Measurements from ENCODE around the gene PLXNB2. TPM values are rescaled to one million over a fixed set of nuclear protein-coding genes. Genes with fewer than 3 reads are reported as not detected.

Gene PLXNB2
- total RNA-seq, 2 experiments from 2014 or later, result 6.3 to 8.3 TPM

DNA sequence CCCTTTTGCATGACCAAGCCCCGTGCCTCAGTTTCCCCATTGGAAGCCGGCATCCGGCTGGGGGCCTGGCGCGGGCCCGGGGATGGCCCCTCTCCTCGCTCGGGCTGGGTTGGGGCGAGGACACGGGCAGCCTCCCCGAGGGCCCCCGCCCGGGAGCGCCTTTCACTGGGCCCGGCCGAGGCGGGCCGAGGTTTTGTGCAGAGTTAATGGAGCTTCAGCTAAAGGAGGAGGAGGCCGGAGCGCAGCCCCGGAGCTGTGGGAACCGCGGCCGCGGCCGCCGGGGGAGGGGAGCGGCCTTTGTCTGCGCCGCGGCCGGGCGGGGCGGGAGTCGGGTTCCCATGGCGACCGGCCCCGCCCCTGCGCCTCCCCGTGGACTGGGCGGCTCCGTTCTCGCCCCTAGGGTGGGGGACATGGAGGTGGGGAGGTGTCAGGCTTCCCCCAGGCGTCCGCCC lies 35.9 kb downstream of the PLXNB2 start:
- no peaks in the 10 kb centered on the region for H3K27me3 Mint-ChIP-seq
- intact Hi-C loops (cut with micrococcal nuclease), result loop anchor here (5.0 kb wide), 1 partner anchor 351 kb away; no protein-coding TSS in a partner anchor
- H3K36me3 Mint-ChIP-seq, result no peaks in the 10 kb centered on the region
- H3K27ac Mint-ChIP-seq, result no peak overlapping the region
- CTCF ChIA-PET, result interaction anchor here (0.9 to 1.4 kb wide), 3 partner anchors 36 to 349 kb away, joined by 3 to 4 read pairs (median 3); partner anchors contain the start of gene PLXNB2
- POLR2A ChIA-PET, result interaction anchor here (1.9 kb wide), 1 partner anchor 20 kb away, joined by 4 read pairs; the partner anchor contains the start of gene HDAC10
- H3K4me1 Mint-ChIP-seq (ENCODE audit: low read depth), result peaks cover 8% of the 10 kb centered on the region
- H3K9me3 Mint-ChIP-seq, result no peaks in the 10 kb centered on the region
- DNase-seq, result peak; percentile 67
- no peak overlapping the region for H3K4me3 Mint-ChIP-seq

DNA sequence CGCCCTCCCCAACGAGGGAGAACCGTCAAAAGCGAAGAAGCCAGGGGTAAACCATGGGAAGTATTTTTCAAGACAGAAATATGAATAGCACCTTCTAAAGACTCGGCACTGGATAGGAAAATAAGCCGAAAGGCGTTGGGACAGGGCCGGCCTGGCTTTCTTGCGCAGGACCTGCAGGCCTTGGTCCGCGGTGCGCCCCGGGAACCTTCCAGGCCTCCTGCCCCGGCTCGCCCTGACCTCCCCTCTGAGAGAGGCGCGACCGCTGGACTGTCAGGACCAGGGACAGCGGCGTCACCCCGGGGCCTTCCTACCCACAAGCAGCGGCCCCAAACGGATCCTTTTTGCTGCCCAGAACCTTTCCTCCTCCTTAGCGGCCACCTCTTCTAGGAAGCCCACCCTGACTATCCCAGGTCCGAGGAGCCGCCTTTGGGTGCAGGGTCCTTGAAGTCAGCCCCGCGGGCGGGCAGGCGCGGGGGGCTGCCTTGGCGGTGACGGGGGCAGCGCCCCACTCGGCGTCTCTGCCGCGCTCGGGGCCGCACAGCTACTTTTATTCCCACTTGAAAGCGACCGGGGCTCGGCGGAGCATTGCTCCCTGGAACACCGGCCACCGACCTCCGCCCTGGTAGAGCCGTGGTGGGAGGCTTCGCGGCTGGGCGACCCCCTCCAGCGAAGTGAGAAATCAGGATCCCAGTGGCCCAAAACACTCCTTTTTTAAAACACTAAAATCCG lies 36.6 kb downstream of the PLXNB2 start:
- Mint-ChIP-seq H3K27me3 (no peaks in the 10 kb centered on the region), H3K27ac (no peak overlapping the region), H3K4me3 (peak overlapping the region; percentile 64), H3K36me3 (no peaks in the 10 kb centered on the region), H3K9me3 (no peaks in the 10 kb centered on the region), H3K4me1 (ENCODE audit: low read depth) (peaks cover 8% of the 10 kb centered on the region)
- CTCF ChIA-PET, result interaction anchor here (1.1 to 1.5 kb wide), 3 partner anchors 36 to 226 kb away, joined by 3 to 4 read pairs (median 3); partner anchors contain the start of gene PLXNB2
- peak; percentile 81 for DNase-seq
- POLR2A ChIA-PET, result interaction anchor here (1.9 kb wide), 1 partner anchor 19 kb away, joined by 4 read pairs; the partner anchor contains the start of gene HDAC10
- intact Hi-C loops (cut with micrococcal nuclease), result loop anchor here (1.0 to 5.0 kb wide), 2 partner anchors 71 to 351 kb away; no protein-coding TSS in a partner anchor

DNA sequence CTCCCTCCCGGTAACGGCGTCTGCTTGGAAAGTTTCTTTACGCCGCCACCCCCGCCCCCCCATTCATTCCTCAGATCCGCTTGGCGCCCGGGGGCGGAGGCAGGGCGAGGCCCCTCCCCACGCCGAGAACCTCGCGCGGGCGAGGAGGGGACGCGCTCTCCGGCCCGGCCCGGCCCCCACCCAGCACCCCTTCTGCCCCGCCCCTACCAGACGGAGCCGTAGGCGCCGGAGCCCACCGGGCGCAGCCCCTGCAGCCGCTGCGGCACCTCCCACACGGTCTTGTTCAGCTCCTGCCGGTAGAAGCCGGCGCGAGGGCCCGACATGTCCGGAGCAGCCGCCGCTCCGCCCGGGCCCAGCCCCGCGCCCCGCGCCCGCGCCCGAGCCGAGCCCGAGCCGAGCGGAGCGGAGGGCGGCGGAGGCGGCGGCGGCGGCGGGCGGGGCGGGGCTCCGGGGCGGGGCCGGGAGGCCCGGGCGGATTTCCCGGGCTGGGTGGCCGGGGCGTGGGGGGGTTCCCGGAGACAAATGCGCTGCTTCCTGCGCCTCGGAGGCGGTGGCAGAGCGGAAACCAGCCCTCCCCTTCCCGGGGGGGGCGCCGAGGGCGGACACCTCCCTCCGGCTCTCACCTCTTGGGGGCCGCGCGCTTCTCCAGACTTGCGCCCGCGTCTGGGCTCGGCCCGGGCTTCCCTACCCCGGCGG lies 37.3 kb downstream of the PLXNB2 start, which contains the start of gene MAPK11:
TSS of gene MAPK11 (minus strand) at position 411 of the 696 bp plus-strand sequence. CDS start at position 323, 88 bp downstream.
- peaks cover 8% of the 10 kb centered on the region for H3K4me1 Mint-ChIP-seq (ENCODE audit: low read depth)
- CTCF ChIA-PET, result interaction anchor here (1.2 to 1.5 kb wide), 2 partner anchors 18 to 227 kb away, joined by 3 read pairs; no protein-coding TSS in a partner anchor

DNA sequence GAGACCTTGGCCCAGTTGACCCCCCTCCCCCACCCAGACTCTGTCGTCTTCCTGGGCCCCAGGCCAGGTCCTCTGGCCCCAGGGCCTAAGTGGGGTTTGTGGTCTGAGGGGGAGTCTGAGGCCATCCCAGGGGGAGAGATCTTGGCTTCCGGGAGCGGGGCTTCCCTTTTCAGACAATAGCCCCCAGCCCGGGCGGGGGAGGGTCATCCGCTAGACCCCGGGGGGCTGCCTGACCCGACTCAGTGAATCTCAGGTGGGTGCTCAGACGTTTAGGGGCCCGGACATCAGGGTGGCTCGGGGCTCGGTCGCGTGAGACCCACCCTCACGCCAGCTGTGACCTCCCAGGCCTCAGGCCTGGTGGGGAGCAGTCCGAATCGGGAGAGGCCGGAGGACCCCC lies 37.9 kb downstream of the PLXNB2 start:
- Mint-ChIP-seq H3K4me1 (ENCODE audit: low read depth) (peaks cover 8% of the 10 kb centered on the region), H3K4me3 (peak overlapping the region; percentile 68), H3K9me3 (no peaks in the 10 kb centered on the region), H3K27ac (peak overlapping the region; percentile 8), H3K27me3 (no peaks in the 10 kb centered on the region), H3K36me3 (no peaks in the 10 kb centered on the region)
- intact Hi-C loops (cut with micrococcal nuclease), result no loop called here
- ChIA-PET CTCF (interaction anchor here (1.0 to 1.5 kb wide), 4 partner anchors 17 to 256 kb away, joined by 3 read pairs; partner anchors contain the start of gene SCO2), POLR2A (interaction anchor here (0.9 to 1.2 kb wide), 3 partner anchors 25 to 256 kb away, joined by 3 read pairs; partner anchors contain the start of gene SCO2)
- no peak for DNase-seq

More for the DNA sequence above, 37.3 kb downstream of the PLXNB2 start, which contains the start of gene MAPK11:
- Mint-ChIP-seq H3K27me3 (no peaks in the 10 kb centered on the region), H3K36me3 (no peaks in the 10 kb centered on the region), H3K9me3 (no peaks in the 10 kb centered on the region), H3K27ac (peak within 1 kb of the TSS; percentile 8), H3K4me3 (peak within 1 kb of the TSS; percentile 68)
- intact Hi-C loops (cut with micrococcal nuclease), result loop anchor here (1.0 to 5.0 kb wide), 2 partner anchors 72 to 352 kb away; no protein-coding TSS in a partner anchor
- POLR2A ChIA-PET, result interaction anchor here (1.1 kb wide), 1 partner anchor 233 kb away, joined by 3 read pairs; no protein-coding TSS in a partner anchor
- peak; percentile 82 for DNase-seq

DNA sequence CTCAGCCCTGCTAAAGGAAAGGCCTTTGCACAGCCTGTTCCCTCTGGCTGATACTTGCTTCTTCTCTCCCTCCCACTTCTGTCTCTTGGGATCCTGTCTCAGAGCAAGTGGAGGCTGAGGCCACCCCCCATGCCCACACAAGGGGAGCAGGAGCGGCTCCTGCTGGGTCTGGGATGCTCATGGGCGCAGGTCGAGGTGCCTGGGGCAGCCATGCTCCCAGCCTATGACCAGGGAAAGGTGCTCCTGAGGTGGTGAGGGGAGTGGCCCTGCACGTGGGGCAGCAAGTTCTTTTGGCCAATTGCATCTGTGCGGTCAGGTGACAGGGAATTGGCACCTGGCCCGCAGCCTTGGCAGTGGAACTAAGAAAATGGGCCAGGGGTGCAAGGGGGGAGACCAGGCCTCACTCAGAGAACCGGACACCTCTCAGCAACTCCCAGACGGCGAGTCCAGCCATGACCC lies 38.8 kb downstream of the PLXNB2 start:
- peak overlapping the region; percentile 68 for H3K4me3 Mint-ChIP-seq

DNA sequence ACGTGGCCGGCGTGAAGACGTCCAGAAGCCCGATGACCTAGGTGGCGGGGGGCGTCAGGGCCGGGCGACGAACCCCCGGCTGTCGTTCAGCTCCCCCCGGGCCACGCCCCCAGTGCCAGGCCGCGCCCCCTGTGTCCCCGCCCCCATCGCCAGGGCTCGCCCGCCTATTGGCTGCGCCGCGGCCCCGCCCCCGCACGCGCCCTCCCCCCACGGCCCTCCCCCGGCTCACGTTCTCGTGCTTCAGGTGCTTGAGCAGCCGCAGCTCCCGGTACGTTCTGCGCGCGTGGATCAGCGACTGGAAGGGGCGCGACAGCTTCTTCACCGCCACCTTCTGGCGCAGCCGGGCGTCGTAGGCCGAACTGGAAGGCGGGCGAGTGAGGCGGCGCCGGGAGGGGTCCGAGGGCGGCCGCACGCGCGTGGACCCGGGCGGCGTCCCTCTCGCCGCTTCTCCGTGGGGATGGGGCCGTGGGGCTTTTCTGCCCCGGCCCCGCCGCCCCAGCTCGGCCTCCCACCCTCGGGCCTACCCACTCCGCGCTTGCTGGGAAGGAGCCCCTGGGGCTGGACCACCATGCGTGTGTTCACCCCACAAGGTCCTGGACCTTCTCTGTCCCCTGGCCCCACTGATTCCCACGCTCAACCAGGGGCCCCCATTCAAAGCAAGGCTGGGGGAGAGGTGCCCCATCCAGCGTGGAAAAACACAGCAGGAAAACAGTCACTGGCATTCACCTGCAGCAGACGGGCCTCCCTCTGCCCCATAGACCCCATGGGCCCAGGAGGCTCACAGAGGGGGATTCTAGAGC lies 39.7 kb downstream of the PLXNB2 start:
- intact Hi-C loops (cut with micrococcal nuclease), result no loop called here
- peaks cover 8% of the 10 kb centered on the region for H3K4me1 Mint-ChIP-seq (ENCODE audit: low read depth)
- peak; percentile 64 for DNase-seq
- CTCF ChIA-PET, result interaction anchor here (0.7 to 2.4 kb wide), 5 partner anchors 15 to 74 kb away, joined by 3 to 9 read pairs (median 3); partner anchors contain the start of gene HDAC10
- H3K27ac Mint-ChIP-seq, result no peak overlapping the region
- H3K9me3 Mint-ChIP-seq, result no peaks in the 10 kb centered on the region
- no peak overlapping the region for H3K4me3 Mint-ChIP-seq
- no peaks in the 10 kb centered on the region for H3K36me3 Mint-ChIP-seq
- H3K27me3 Mint-ChIP-seq, result peaks cover 2% of the 10 kb centered on the region
- POLR2A ChIA-PET, result interaction anchor here (2.0 kb wide), 1 partner anchor 16 kb away, joined by 5 read pairs; the partner anchor contains the start of gene HDAC10

More for the DNA sequence above, 38.8 kb downstream of the PLXNB2 start:
- ChIA-PET CTCF (interaction anchor here (1.0 to 1.2 kb wide), 2 partner anchors 59 to 257 kb away, joined by 3 read pairs; partner anchors contain the start of gene SCO2), POLR2A (interaction anchor here (0.9 to 1.2 kb wide), 2 partner anchors 24 to 257 kb away, joined by 3 read pairs; partner anchors contain the start of gene SCO2)
- Mint-ChIP-seq H3K27me3 (no peaks in the 10 kb centered on the region), H3K36me3 (no peaks in the 10 kb centered on the region), H3K27ac (no peak overlapping the region), H3K9me3 (no peaks in the 10 kb centered on the region), H3K4me1 (ENCODE audit: low read depth) (peaks cover 8% of the 10 kb centered on the region)
- intact Hi-C loops (cut with micrococcal nuclease), result no loop called here
- DNase-seq, result no peak

DNA sequence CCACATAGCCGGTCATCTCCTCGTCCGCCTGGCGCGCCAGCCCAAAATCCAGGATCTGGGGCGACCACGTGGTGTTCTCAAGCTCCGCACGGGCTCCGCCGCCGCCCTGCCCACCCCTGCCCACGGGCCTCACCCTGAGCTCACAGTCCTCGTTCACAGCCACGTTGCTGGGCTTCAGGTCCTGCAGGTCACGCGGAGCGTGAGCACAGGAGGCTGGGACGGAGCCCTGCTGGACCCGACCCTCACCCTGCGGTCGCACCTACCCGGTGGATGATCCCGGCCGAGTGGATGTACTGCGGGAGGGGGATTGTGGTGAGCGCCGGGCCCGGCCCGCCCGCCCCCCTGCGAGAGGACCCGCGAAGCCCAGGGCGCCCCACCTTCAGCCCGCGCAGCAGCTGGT lies 40.5 kb downstream of the PLXNB2 start:
- H3K27ac Mint-ChIP-seq, result no peak overlapping the region
- H3K36me3 Mint-ChIP-seq, result no peaks in the 10 kb centered on the region
- peaks cover 10% of the 10 kb centered on the region for H3K27me3 Mint-ChIP-seq
- DNase-seq, result no peak
- intact Hi-C loops (cut with micrococcal nuclease), result no loop called here
- ChIA-PET CTCF (interaction anchor here (0.7 to 2.4 kb wide), 3 partner anchors 14 to 26 kb away, joined by 3 to 9 read pairs (median 3); partner anchors contain the start of gene HDAC10), POLR2A (interaction anchor here (2.0 kb wide), 1 partner anchor 16 kb away, joined by 5 read pairs; the partner anchor contains the start of gene HDAC10)
- H3K4me3 Mint-ChIP-seq, result no peak overlapping the region
- peaks cover 13% of the 10 kb centered on the region for H3K4me1 Mint-ChIP-seq (ENCODE audit: low read depth)
- H3K9me3 Mint-ChIP-seq, result no peaks in the 10 kb centered on the region

DNA sequence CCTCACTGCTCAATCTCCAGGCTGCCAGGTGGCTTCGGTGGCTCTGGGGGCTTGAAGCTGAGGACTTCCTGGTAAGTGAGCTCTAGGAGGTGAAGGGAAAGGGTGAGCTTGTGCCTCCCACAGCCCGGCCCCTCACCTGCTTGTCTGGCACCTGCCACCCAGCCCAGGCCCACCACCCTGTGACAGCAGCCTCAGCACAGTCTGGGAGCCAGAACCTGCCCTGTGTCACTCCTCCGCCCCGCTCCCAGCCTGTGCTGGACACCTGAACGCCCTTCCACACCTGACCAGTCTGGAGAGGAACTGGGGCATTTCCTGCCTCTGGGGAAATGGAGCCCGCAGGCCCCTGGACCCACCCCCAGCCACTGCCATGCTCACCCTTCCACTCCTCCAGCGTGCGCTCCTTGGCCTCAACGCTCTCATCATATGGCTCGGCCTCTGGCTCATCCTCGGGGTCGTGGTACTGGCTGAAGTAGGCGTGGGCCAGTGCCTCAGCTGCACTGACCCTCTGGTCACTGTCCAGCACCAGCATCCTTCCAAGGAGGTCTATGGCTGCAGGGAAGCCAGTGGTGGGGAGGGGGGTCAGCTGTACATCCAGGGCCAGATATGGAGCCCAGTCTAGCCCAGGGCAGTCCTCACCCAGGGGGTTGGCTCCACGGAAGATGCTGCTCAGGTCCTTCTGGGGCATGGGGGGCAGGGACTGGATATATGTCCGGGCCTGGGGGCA lies 42.3 kb downstream of the PLXNB2 start:
- Mint-ChIP-seq H3K9me3 (no peaks in the 10 kb centered on the region), H3K36me3 (no peaks in the 10 kb centered on the region), H3K4me1 (ENCODE audit: low read depth) (peaks cover 13% of the 10 kb centered on the region), H3K27ac (no peak overlapping the region), H3K4me3 (no peak overlapping the region), H3K27me3 (peaks cover 12% of the 10 kb centered on the region)
- POLR2A ChIA-PET, result interaction anchor here (0.6 kb wide), 1 partner anchor 233 kb away, joined by 5 read pairs; no protein-coding TSS in a partner anchor
- CTCF ChIA-PET, result no interaction called here
- no peak for DNase-seq
- intact Hi-C loops (cut with micrococcal nuclease), result no loop called here

DNA sequence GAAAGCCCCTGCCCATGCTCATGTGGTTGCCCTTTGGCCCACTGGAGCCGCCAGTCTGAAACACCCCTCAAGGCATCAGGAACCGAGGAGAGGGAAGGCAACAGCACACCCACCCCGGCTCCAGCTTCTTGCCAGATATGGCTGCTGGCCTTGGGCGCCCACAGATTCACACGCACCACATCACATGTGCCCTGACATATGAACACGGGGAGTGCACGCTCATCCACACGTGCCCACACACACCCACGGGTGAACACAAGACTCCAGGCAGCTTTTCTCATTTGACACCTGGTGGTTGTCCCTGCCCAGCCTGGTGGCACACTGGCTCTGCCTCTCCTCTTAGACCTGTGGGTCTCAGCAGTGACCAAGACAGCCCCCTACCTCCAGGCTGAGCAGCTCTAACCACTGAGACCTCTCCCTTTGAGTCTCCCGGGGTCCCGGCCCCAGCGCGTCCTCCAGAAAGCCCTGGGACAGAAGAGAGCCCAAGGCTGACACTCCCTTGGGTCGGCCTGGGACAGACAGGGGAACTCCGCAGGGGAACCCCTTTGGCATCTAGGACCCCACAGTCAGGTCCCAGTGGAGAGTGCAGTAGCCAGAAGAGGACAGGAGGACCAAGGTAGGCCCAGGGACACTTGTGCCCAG lies 43.2 kb downstream of the PLXNB2 start:
- CTCF ChIA-PET, result interaction anchor here (0.8 to 1.9 kb wide), 3 partner anchors 12 to 23 kb away, joined by 3 to 5 read pairs (median 3); no protein-coding TSS in a partner anchor

More for the DNA sequence above, 43.2 kb downstream of the PLXNB2 start:
- H3K27ac Mint-ChIP-seq, result no peak overlapping the region
- intact Hi-C loops (cut with micrococcal nuclease), result no loop called here
- POLR2A ChIA-PET, result interaction anchor here (3.5 kb wide), 1 partner anchor 13 kb away, joined by 15 read pairs; the partner anchor contains the start of gene HDAC10
- H3K9me3 Mint-ChIP-seq, result no peaks in the 10 kb centered on the region
- H3K36me3 Mint-ChIP-seq, result no peaks in the 10 kb centered on the region
- H3K4me1 Mint-ChIP-seq (ENCODE audit: low read depth), result peaks cover 10% of the 10 kb centered on the region
- no peak overlapping the region for H3K4me3 Mint-ChIP-seq
- no peak for DNase-seq
- peaks cover 13% of the 10 kb centered on the region for H3K27me3 Mint-ChIP-seq

All from activated CD4-positive, alpha-beta memory T cell treated with anti-CD3 and anti-CD28 coated beads for 36 hours (primary cell).